HepG2 (cell line): Measurements from ENCODE around the gene ARCN1. TPM values are rescaled to one million over a fixed set of nuclear protein-coding genes. Genes with fewer than 3 reads are reported as not detected.

ENCODE experiments used
- ARHGAP35 ChIP-seq: sonication (generic); formaldehyde crosslinking; IDR thresholded peaks from 2 replicates; pipeline ENCODE4 v1.9.0; 2022; ENCODE audit warnings: mild to moderate bottlenecking, inconsistent platforms, moderate library complexity, missing genetic modification reagents, borderline replicate concordance
- CREB1 ChIP-seq, 2 experiments: fragments of 450-650 bp in 1 of 2; IDR thresholded peaks; 2 replicates each; pipeline ENCODE4 v1.6.1; 2016 to 2017; ENCODE audit warnings: control low read depth in 1 of 2, mild to moderate bottlenecking in 1 of 2, missing compliant biosample characterization in 1 of 2, missing genetic modification characterization in 1 of 2
- FOSL1 ChIP-seq: sonication (generic); formaldehyde crosslinking; IDR thresholded peaks from 2 replicates; pipeline ENCODE4 v1.9.0; 2021; ENCODE audit warnings: missing genetic modification reagents, borderline replicate concordance
- GTF2F1 ChIP-seq: fragments of 150-350 bp; IDR thresholded peaks from 2 replicates; pipeline ENCODE4 v1.6.1; 2014; ENCODE audit warnings: low read length
- HIVEP1 ChIP-seq: sonication (generic); formaldehyde crosslinking; IDR thresholded peaks from 2 replicates; pipeline ENCODE4 v1.4.0; 2020; ENCODE audit warnings: mild to moderate bottlenecking, missing genetic modification reagents
- HMG20A ChIP-seq: IDR thresholded peaks from 2 replicates; pipeline ENCODE4 v1.6.1; 2016; ENCODE audit warnings: borderline replicate concordance
- ISL2 ChIP-seq: sonication (generic); formaldehyde crosslinking; IDR thresholded peaks from 2 replicates; pipeline ENCODE4 v1.5.0; 2020; ENCODE audit warnings: missing genetic modification reagents
- MIER2 ChIP-seq: IDR thresholded peaks from 2 replicates; pipeline ENCODE4 v1.6.1; 2016; ENCODE audit warnings: missing biosample characterization, missing genetic modification reagents
- MTA1 ChIP-seq: sonication (generic); formaldehyde crosslinking; IDR thresholded peaks from 2 replicates; pipeline ENCODE4 v1.4.0; 2020; ENCODE audit warnings: missing genetic modification reagents, mild to moderate bottlenecking, borderline replicate concordance
- MXI1 ChIP-seq: IDR thresholded peaks from 3 replicates; pipeline ENCODE4 v1.6.1; 2012; ENCODE audit warnings: low read depth, low read length, inconsistent platforms, borderline replicate concordance
- POLR2AphosphoS2 ChIP-seq: IDR thresholded peaks from 2 replicates; pipeline ENCODE4 v1.6.1; 2011; ENCODE audit warnings: low read depth, low read length, improper control_type of control experiment
- SRY ChIP-seq: sonication (generic); formaldehyde crosslinking; IDR thresholded peaks from 2 replicates; pipeline ENCODE4 v1.8.0; 2022; ENCODE audit warnings: mild to moderate bottlenecking, missing genetic modification reagents
- TRAFD1 ChIP-seq: sonication (generic); formaldehyde crosslinking; IDR thresholded peaks from 2 replicates; pipeline ENCODE4 v1.5.1; 2020; ENCODE audit warnings: missing genetic modification reagents, mild to moderate bottlenecking, borderline replicate concordance
- XRCC5 ChIP-seq: fragments of 200-400 bp; formaldehyde crosslinking; optimal IDR thresholded peaks from 2 replicates; pipeline ENCODE3; 2017; ENCODE audit warnings: mild to moderate bottlenecking, low read length
- ZBTB42 ChIP-seq: sonication (generic); formaldehyde crosslinking; IDR thresholded peaks from 2 replicates; pipeline ENCODE4 v1.5.0; 2020; ENCODE audit warnings: mild to moderate bottlenecking, missing genetic modification reagents
- ZNF121 ChIP-seq: sonication (generic); formaldehyde crosslinking; IDR thresholded peaks from 2 replicates; pipeline ENCODE4 v1.5.0; 2020; ENCODE audit warnings: mild to moderate bottlenecking, missing genetic modification reagents
- ZNF296 ChIP-seq: sonication (generic); formaldehyde crosslinking; conservative IDR thresholded peaks from 2 replicates; pipeline ENCODE4 v1.5.0; 2020; ENCODE audit warnings: mild to moderate bottlenecking, missing genetic modification reagents
- ZNF543 ChIP-seq: sonication (generic); formaldehyde crosslinking; IDR thresholded peaks from 2 replicates; pipeline ENCODE4 v1.4.0; 2020; ENCODE audit warnings: mild to moderate bottlenecking, missing genetic modification reagents
- ZNF563 ChIP-seq: sonication (generic); formaldehyde crosslinking; IDR thresholded peaks from 2 replicates; pipeline ENCODE4 v1.8.0; 2022; ENCODE audit warnings: mild to moderate bottlenecking, moderate library complexity, missing genetic modification reagents
- ZNF567 ChIP-seq: sonication (generic); formaldehyde crosslinking; IDR thresholded peaks from 2 replicates; pipeline ENCODE4 v1.8.1; 2023; ENCODE audit warnings: mild to moderate bottlenecking, missing genetic modification reagents, borderline replicate concordance
- ZNF614 ChIP-seq: IDR thresholded peaks from 2 replicates; pipeline ENCODE4 v1.6.1; 2018; ENCODE audit warnings: missing biosample characterization, missing genetic modification reagents, inconsistent platforms, borderline replicate concordance
- polyA plus RNA-seq, 8 experiments: library from polyadenylated mRNA; depleted of rRNA in 3 of 8; stranded (reverse) in 7 of 8; unstranded in 1 of 8; fragments of >200 nt; fragmentation: Illumina TruSeq in 4 of 8; extraction: Trizol in 4 of 8; gene quantifications; 2 replicates each; pipeline versions ENCODE4 v1.2.1 to v1.2.3, GENCODE V29; 2011 to 2016; ENCODE audit warnings: low read depth in 4 of 8, missing spikeins in 1 of 8, mixed read lengths in 1 of 8; ENCODE audit not compliant: insufficient read depth in 1 of 8
- total RNA-seq, 5 experiments: library from RNA; depleted of rRNA; stranded (reverse); fragments of >200 nt; fragmentation: Illumina TruSeq; extraction: Trizol; gene quantifications; 2 replicates each; pipeline ENCODE4 v1.2.3, GENCODE V29; 2016; ENCODE audit warnings: low read depth in 1 of 5
- TF ChIP-seq, protein P1 (sequence below): sonication (generic); formaldehyde crosslinking; IDR thresholded peaks from 2 replicates; pipeline ENCODE4 v1.4.0; 2020; ENCODE audit warnings: missing genetic modification reagents
- TF ChIP-seq, protein P2 (sequence below): sonication (generic); formaldehyde crosslinking; IDR thresholded peaks from 2 replicates; pipeline ENCODE4 v1.5.1; 2020; ENCODE audit warnings: mild to moderate bottlenecking, missing genetic modification reagents, borderline replicate concordance

ARCN1 gene
- total and polyA plus RNA-seq, 2 of the 13 experiments (the other 11 are each of a cell fraction or from before 2014, with no cell fraction given), result 148 to 200 TPM

- peak; percentile 21 for TF ChIP-seq XRCC5
- TF ChIP-seq POLR2AphosphoS2, result 0 out of 2 replicates have a peak, but pooled peaks have one; percentile 43
- TF ChIP-seq HIVEP1 (CRISPR knock-in tag), result peak; percentile 52; the same call in 1 of the 2 replicates
- TF ChIP-seq MTA1 (CRISPR knock-in tag), result peak; percentile 17; the same call in 1 of the 2 replicates
- TF ChIP-seq SRY (CRISPR knock-in tag), result peak; percentile 71; the same call in 1 of the 2 replicates
- no peak for TF ChIP-seq ZNF121 (CRISPR knock-in tag)
- 0 out of 2 replicates have a peak, but pooled peaks have one; percentile 21 for TF ChIP-seq TRAFD1 (CRISPR knock-in tag)
- TF ChIP-seq CREB1 (IDR thresholded peaks at IDR 0.05), result no peak
- TF ChIP-seq CREB1 (CRISPR knock-in tag; IDR thresholded peaks at IDR 0.05), result no peak
- TF ChIP-seq ZNF567 (CRISPR knock-in tag), result no peak; the same call in 1 of the 2 replicates
- no peak for TF ChIP-seq ZNF296 (CRISPR knock-in tag)
- peak; percentile 16; the same call in 1 of the 2 replicates for TF ChIP-seq ZNF614 (CRISPR knock-in tag)
- no peak for TF ChIP-seq MIER2 (CRISPR knock-in tag)
- peak; percentile 63; the same call in 1 of the 2 replicates for TF ChIP-seq ZBTB42 (CRISPR knock-in tag)
- no peak for TF ChIP-seq FOSL1 (CRISPR knock-in tag)
- TF ChIP-seq MXI1, result no peak; the same call in 2 of the 3 replicates
- TF ChIP-seq, protein P1, sequence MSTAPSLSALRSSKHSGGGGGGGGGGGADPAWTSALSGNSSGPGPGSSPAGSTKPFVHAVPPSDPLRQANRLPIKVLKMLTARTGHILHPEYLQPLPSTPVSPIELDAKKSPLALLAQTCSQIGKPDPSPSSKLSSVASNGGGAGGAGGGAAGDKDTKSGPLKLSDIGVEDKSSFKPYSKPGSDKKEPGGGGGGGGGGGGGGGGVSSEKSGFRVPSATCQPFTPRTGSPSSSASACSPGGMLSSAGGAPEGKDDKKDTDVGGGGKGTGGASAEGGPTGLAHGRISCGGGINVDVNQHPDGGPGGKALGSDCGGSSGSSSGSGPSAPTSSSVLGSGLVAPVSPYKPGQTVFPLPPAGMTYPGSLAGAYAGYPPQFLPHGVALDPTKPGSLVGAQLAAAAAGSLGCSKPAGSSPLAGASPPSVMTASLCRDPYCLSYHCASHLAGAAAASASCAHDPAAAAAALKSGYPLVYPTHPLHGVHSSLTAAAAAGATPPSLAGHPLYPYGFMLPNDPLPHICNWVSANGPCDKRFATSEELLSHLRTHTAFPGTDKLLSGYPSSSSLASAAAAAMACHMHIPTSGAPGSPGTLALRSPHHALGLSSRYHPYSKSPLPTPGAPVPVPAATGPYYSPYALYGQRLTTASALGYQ, result peak; percentile 59; the same call in 1 of the 2 replicates
- peak; percentile 70; the same call in 1 of the 2 replicates for TF ChIP-seq ZNF563
- TF ChIP-seq ARHGAP35, result 0 out of 2 replicates have a peak, but pooled peaks have one; percentile 56
- TF ChIP-seq HMG20A, result no peak
- TF ChIP-seq ISL2, result 0 out of 2 replicates have a peak, but pooled peaks have one; percentile 50
- peak; percentile 17; the same call in 1 of the 2 replicates for TF ChIP-seq GTF2F1
- TF ChIP-seq ZNF543 (CRISPR knock-in tag), result 0 out of 2 replicates have a peak, but pooled peaks have one; percentile 21
- TF ChIP-seq, protein P2, sequence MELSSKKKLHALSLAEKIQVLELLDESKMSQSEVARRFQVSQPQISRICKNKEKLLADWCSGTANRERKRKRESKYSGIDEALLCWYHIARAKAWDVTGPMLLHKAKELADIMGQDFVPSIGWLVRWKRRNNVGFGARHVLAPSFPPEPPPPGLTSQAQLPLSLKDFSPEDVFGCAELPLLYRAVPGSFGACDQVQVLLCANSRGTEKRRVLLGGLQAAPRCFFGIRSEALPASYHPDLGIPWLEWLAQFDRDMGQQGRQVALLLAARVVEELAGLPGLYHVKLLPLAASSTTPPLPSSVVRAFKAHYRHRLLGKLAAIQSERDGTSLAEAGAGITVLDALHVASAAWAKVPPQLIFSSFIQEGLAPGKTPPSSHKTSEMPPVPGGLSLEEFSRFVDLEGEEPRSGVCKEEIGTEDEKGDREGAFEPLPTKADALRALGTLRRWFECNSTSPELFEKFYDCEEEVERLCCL (CRISPR knock-in tag), result no peak
Measured at GRCh38 chr11:118572061-118572980, at the start of gene ARCN1 (continued).
